HG03558 (cell line): ENCODE results near the gene MLANA.
A peak's percentile ranks its signal among the peaks of the same experiment; 100 is the strongest.

Experiments used
- ATAC-seq: cut with Tn5 transposase; IDR thresholded peaks from one replicate; pipeline ENCODE4 v1.9.1; 2021; ENCODE audit warnings: moderate number of reproducible peaks; ENCODE audit not compliant: unreplicated experiment; ENCODE audit errors: extremely low read depth

The MLANA gene

DNA sequence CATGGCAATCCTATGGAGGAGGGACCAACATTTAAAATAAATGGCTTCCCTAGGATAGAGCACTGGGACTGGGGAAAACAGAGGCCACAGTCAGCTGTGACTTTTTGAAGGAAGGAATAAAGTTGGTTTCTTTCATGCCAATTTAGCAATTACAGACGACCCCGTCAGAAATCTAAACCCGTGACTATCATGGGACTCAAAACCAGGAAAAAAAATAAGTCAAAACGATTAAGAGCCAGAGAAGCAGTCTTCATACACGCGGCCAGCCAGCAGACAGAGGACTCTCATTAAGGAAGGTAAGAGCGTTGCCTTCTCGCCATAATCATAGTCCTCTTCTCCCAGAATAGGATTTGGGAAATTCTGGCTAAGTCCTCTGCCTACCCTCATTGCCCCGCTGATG lies at the start of gene MLANA:
TSS of gene MLANA (plus strand) at position 249 of the 400 bp plus-strand sequence. CDS start 1,586 bp downstream, outside the sequence.
- no peak for ATAC-seq

DNA sequence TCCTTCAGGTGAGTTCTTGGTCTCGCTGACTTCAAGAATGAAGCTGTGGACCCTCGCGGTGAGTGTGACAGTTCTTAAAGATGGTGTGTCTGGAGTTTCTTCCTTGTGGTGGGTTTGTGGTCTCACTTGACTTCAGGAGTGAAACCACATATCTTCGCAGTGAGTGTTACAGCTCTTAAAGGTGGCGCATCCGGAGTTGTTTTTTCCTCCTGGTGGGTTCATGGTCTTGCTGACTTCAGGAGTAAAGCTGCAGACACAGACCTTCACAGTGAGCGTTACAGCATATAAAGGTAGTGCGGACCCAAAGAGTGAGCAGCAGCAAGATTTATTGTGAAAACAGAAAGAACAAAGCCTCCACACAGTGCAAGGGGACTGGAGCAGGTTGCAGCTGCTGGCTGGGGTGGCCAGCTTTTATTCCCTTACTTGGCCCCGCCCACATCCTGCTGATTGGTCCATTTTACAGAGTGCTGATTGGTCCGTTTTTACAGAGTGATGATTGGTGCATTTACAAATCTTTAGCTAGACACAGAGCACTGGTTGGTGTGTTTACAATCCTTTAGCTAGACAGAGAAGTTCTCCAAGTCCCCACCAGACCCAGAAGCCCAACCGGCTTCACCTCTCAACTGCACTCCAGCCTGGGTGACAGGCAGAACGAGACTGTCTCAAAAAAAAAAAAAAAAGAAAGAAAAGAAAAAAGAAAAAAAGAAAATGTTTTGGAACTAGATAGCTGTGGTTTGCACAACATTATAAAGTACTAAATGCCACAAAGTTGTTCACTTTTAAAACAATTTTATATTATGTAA lies 48.7 kb upstream of the MLANA start:
- no peak for ATAC-seq

GRCh38 chr9:5842929-5843793 lies 47.5 kb upstream of the MLANA start:
- no peak for ATAC-seq

GRCh38 chr9:5843794-5844471 lies 46.8 kb upstream of the MLANA start:
- ATAC-seq: no peak

GRCh38 chr9:5845157-5845531 lies 45.5 kb upstream of the MLANA start:
- no peak for ATAC-seq

- no peak for ATAC-seq
These were observed 44.6 kb upstream of the MLANA start for GRCh38 chr9:5846096-5846495.

GRCh38 chr9:5846501-5846921 lies 44.2 kb upstream of the MLANA start:
- no peak for ATAC-seq

- no peak for ATAC-seq
These were observed 42.3 kb upstream of the MLANA start for GRCh38 chr9:5848372-5848882.

GRCh38 chr9:5850724-5851122 lies 40.0 kb upstream of the MLANA start:
- ATAC-seq: no peak

GRCh38 chr9:5851445-5851844 lies 39.2 kb upstream of the MLANA start:
- ATAC-seq: peak; percentile 90

DNA sequence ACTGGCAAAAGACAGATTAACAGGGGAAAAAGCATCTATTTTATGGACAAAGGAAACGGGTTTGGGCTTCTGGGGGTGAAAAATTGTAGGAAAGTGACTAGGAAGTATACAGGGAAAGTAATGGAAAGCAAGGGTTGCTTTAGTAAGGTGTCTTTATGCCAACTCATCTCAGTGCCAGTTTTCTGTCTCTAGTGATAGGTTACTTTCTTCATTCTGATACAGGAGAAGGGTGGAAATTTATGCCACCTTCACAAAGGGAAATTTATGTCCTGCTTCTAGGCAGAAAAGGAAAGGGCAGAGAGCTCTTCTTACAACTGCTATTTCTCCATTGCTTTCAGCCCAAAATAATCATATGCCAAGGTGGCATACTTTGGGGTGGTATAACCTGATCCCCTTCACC lies 37.7 kb upstream of the MLANA start:
- no peak for ATAC-seq

GRCh38 chr9:5853617-5854016 lies 37.1 kb upstream of the MLANA start:
- no peak for ATAC-seq

- no peak for ATAC-seq
These were observed 36.5 kb upstream of the MLANA start for GRCh38 chr9:5854063-5854790.

GRCh38 chr9:5857928-5858327 lies 32.8 kb upstream of the MLANA start:
- ATAC-seq: no peak

DNA sequence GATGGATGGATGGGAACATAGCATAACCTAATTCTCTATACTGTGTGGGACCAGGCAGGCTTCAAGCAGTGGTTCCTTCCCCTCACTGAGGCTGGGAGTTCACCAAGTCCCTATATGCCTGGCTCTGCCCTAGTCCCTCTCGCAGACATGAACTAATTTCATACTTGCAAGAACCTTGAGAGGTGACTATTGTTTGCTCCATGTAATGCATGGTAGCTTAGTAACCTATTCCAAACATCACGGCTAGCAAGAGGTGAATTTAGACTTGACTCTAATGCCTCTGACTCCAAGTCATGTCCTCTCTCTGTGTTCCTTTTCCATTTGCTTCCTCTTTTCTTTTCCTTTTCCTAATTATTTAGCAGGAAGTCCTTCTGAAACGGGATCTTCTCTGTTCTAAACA lies 31.9 kb upstream of the MLANA start:
- ATAC-seq: no peak

- no peak for ATAC-seq
These were observed 27.5 kb upstream of the MLANA start for GRCh38 chr9:5863092-5863746.

DNA sequence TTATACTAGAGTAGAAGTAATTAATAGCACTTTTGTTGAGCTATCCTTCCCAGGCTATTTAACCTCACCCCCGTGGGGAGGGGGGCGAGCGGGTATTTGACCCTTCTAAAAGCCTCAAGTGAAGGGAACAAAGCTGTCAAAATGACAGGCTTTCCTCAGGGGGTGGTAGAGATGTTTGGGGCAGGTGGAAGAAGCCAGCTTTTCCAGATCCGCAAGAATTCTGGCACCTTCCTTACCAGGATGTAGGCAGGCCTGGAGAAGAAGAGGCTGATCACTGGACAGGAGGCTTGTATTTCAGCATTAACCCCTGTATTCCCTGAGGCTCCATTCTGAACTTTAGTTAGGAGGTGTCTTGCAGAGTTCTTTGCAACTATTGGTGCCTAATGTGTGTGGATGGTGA lies 26.2 kb upstream of the MLANA start:
- ATAC-seq: no peak

DNA sequence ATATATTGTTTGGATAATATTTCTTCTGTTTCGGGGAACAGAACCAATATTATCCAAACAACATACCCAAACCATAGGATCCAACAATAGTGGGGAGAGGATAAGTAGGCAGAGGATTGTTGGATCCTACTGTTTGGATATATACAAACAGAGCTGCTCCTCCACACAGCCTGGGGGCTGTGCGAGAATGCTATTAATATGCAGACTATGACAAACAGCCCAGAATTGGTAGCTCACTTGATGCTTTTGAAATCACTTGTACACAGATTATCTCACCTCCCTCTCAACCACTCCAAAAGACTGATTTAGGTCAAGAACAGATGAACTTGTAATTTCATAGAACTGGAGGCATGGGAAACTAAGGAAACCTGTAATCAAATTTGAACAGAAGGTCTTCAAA lies 24.4 kb upstream of the MLANA start:
- no peak for ATAC-seq

- no peak for ATAC-seq
These were observed 24.0 kb upstream of the MLANA start for GRCh38 chr9:5866685-5867084.

- no peak for ATAC-seq
These were observed 22.5 kb upstream of the MLANA start for GRCh38 chr9:5868235-5868634.
